K562 (cell line): Measurements from ENCODE around the gene MTHFSD. TPM values are rescaled to one million over a fixed set of nuclear protein-coding genes. Genes with fewer than 3 reads are reported as not detected.

Experiments used
- ATAC-seq: fragments of 200-7000 bp; cut with Tn5 transposase; 3 replicates; pipeline ENCODE4 v1.9.1; 2020; ENCODE audit warnings: moderate library complexity
- BruUV-seq: library from RNA; stranded (reverse); fragments of 400-500 nt; replicated peaks from 2 replicates; lab custom pipeline; 2021; lab: Mats Ljungman, UMichigan
- CTCF ChIA-PET: fragments of 300-600 bp; formaldehyde crosslinking; extraction: SDS; loops from one replicate; lab custom pipeline; 2021; ENCODE audit warnings: low intra/inter-chr PET ratio; lab: Yijun Ruan, JAX
- POLR2A ChIA-PET: fragments of 300-600, 350-650 bp; sonication (Branson Sonifier 250); formaldehyde crosslinking; extraction: SDS; loops from one replicate; lab custom pipeline; 2021; ENCODE audit warnings: antibody characterized with exemption, inconsistent platforms; lab: Yijun Ruan, JAX
- DNase-seq, 4 experiments: peaks; one replicate each; pipeline versions ENCODE4 v3.0.0 to v3.0.0-alpha.2; 2011 to 2018; ENCODE audit warnings: low spot score in 3 of 4, mixed read lengths in 3 of 4; ENCODE audit errors: extremely low read depth in 1 of 4
- FAIRE-seq: peaks from 2 replicates; lab custom pipeline; 2011; peaks lifted over from hg19 to GRCh38; lab: Jason Lieb, UNC
- H2AFZ ChIP-seq: 2 replicates; pipeline ENCODE4 v1.6.0; 2011; ENCODE audit warnings: low read depth, low read length, control low read depth, inconsistent platforms
- H3K27ac ChIP-seq: fragments of 200-600 bp; 3 replicates; pipeline ENCODE4 v1.8.0; 2011; ENCODE audit warnings: low read depth, mild to moderate bottlenecking, control low read depth, inconsistent platforms, low read length, moderate library complexity, mixed read lengths; ENCODE audit errors: extremely low read depth
- H3K27me3 ChIP-seq, 2 experiments: fragments of 300-600 bp in 1 of 2; 2 replicates in 1 of 2; 3 replicates in 1 of 2; pipeline versions ENCODE4 v1.6.0 to v1.8.0; 2011; ENCODE audit warnings: inconsistent platforms in 2 of 2, low read length in 2 of 2, mild to moderate bottlenecking in 1 of 2, mixed read lengths in 1 of 2, moderate library complexity in 1 of 2; ENCODE audit not compliant: control insufficient read depth in 2 of 2, insufficient read depth in 2 of 2
- H3K36me3 ChIP-seq: fragments of 300-600 bp; 3 replicates; pipeline ENCODE4 v1.8.0; 2011; ENCODE audit warnings: mild to moderate bottlenecking, low read length, inconsistent platforms; ENCODE audit not compliant: control insufficient read depth, insufficient read depth
- H3K4me1 ChIP-seq, 2 experiments: fragments of 200-600 bp in 1 of 2; replicated peaks in 1 of 2; 2 replicates in 1 of 2; 3 replicates in 1 of 2; pipeline versions ENCODE4 v1.5.1 to v1.8.0; 2011; ENCODE audit warnings: inconsistent platforms in 2 of 2, low read length in 2 of 2, mild to moderate bottlenecking in 1 of 2, mixed read lengths in 1 of 2, moderate library complexity in 1 of 2; ENCODE audit not compliant: control insufficient read depth in 2 of 2, insufficient read depth in 2 of 2
- H3K4me2 ChIP-seq: 2 replicates; pipeline ENCODE4 v1.6.1; 2011; ENCODE audit warnings: low read length, control low read depth, inconsistent platforms, mixed read lengths; ENCODE audit not compliant: insufficient read depth
- H3K4me3 ChIP-seq: fragments of 200-600 bp; sonication (generic), shearing (Covaris generic); 2 replicates; pipeline ENCODE4 v1.5.1; 2016; ENCODE audit warnings: control low read depth, inconsistent platforms
- H3K79me2 ChIP-seq: fragments of 200-600 bp; 3 replicates; pipeline ENCODE4 v1.8.0; 2011; ENCODE audit warnings: low read length, inconsistent platforms; ENCODE audit not compliant: control insufficient read depth, insufficient read depth
- H3K9ac ChIP-seq, 2 experiments: 2 replicates each; pipeline versions ENCODE4 v1.6.0 to v1.6.1; 2011; ENCODE audit warnings: low read depth in 2 of 2, low read length in 2 of 2, control low read depth in 1 of 2, inconsistent platforms in 1 of 2, mild to moderate bottlenecking in 1 of 2, mixed read lengths in 1 of 2; ENCODE audit not compliant: insufficient read depth in 1 of 2
- H3K9me1 ChIP-seq: one replicate; pipeline ENCODE4 v1.6.0; 2011; ENCODE audit warnings: inconsistent platforms, mild to moderate bottlenecking, low read length, moderate library complexity; ENCODE audit not compliant: control insufficient read depth, insufficient read depth
- H3K9me3 ChIP-seq: replicated peaks from 2 replicates; pipeline ENCODE4 v1.5.1; 2011; ENCODE audit warnings: low read depth, low read length, inconsistent platforms; ENCODE audit not compliant: control insufficient read depth, insufficient read depth
- H4K20me1 ChIP-seq: replicated peaks from 2 replicates; pipeline ENCODE4 v1.6.1; 2011; ENCODE audit warnings: low read length, inconsistent platforms, mixed read lengths; ENCODE audit not compliant: control insufficient read depth, insufficient read depth
- ADNP ChIP-seq: fragments of 200-800 bp; sonication (Bioruptor generic); IDR thresholded peaks from 2 replicates; pipeline ENCODE4 v1.6.1; 2016; ENCODE audit warnings: missing genetic modification characterization, missing compliant biosample characterization
- CBX8 ChIP-seq: fragments of 200-600 bp; sonication (generic); IDR thresholded peaks from 2 replicates; pipeline ENCODE4 v1.6.1; 2012; ENCODE audit warnings: borderline replicate concordance, mixed run types, low read depth, mild to moderate bottlenecking, moderate library complexity, mixed read lengths, low read length, control low read depth, inconsistent platforms; ENCODE audit not compliant: poor library complexity, severe bottlenecking; ENCODE audit errors: extremely low read depth
- EP300 ChIP-seq: IDR thresholded peaks from 2 replicates; pipeline ENCODE4 v1.6.1; 2012; ENCODE audit warnings: low read length, improper control_type of control experiment
- FOXJ2 ChIP-seq: fragments of 200-800 bp; sonication (Bioruptor generic); IDR thresholded peaks from 2 replicates; pipeline ENCODE4 v1.6.1; 2016; ENCODE audit warnings: missing genetic modification characterization, missing compliant biosample characterization
- HMGXB4 ChIP-seq: sonication (generic); formaldehyde crosslinking; IDR thresholded peaks from 2 replicates; pipeline ENCODE4 v1.8.1; 2023; ENCODE audit warnings: mild to moderate bottlenecking, missing genetic modification reagents
- KLF16 ChIP-seq: IDR thresholded peaks from 2 replicates; pipeline ENCODE4 v1.6.1; 2016; ENCODE audit warnings: antibody characterized with exemption
- SIN3B ChIP-seq: fragments of 450-650 bp; IDR thresholded peaks from 2 replicates; pipeline ENCODE4 v1.6.1; 2017; ENCODE audit warnings: low read depth, mild to moderate bottlenecking, moderate library complexity
- STAT5A ChIP-seq: IDR thresholded peaks from 2 replicates; pipeline ENCODE4 v1.6.1; 2012; ENCODE audit warnings: low read length, inconsistent platforms, borderline replicate concordance
- TFAM ChIP-seq: fragments of 250-450 bp; sonication (Bioruptor Pico); conservative IDR thresholded peaks from 2 replicates; pipeline ENCODE4 v1.5.0; 2021; ENCODE audit warnings: mild to moderate bottlenecking, moderate library complexity
- ZBTB1 ChIP-seq: sonication (generic); formaldehyde crosslinking; IDR thresholded peaks from 2 replicates; pipeline ENCODE4 v1.8.1; 2023; ENCODE audit warnings: missing genetic modification reagents, low read depth, mild to moderate bottlenecking, borderline replicate concordance
- ZEB2 ChIP-seq: fragments of 450-650 bp; IDR thresholded peaks from 2 replicates; pipeline ENCODE4 v1.6.1; 2016
- ZNF140 ChIP-seq: fragments of 250-450 bp; sonication (Bioruptor Pico); IDR thresholded peaks from 2 replicates; pipeline ENCODE4 v1.8.0; 2021; ENCODE audit warnings: moderate library complexity, mild to moderate bottlenecking, inconsistent platforms
- ZNF174 ChIP-seq: fragments of 250-450 bp; sonication (Bioruptor Pico); IDR thresholded peaks from 2 replicates; pipeline ENCODE4 v1.4.0; 2020; ENCODE audit warnings: mild to moderate bottlenecking
- whole genome bisulfite sequencing: fragments of 100-300 bp; shearing (Covaris generic); methylation state at CpG from one replicate; pipeline ENCODE4 v1.1.6; 2016; ENCODE audit warnings: low coverage, mixed read lengths; ENCODE audit not compliant: insufficient coverage; ENCODE audit errors: missing lambda C conversion rate; 5-methylcytosine and 5-hydroxymethylcytosine counted together
- in situ Hi-C: fragments of 300-500 bp; cut with MboI; formaldehyde crosslinking; loops from 4 replicates; pipeline ENCODE4 v1.15.0; 2018; ENCODE audit warnings: inconsistent platforms, mixed read lengths
- intact Hi-C: fragments of 100-400 bp; cut with micrococcal nuclease; formaldehyde crosslinking; loops from 2 replicates; pipeline ENCODE4 v1.14.2; 2022
- polyA plus RNA-seq, 8 experiments: library from polyadenylated mRNA; depleted of rRNA in 4 of 8; stranded (reverse) in 5 of 8; unstranded in 3 of 8; fragments of >200 nt; fragmentation: Nextera tagmentation in 2 of 8; fragmentation: Illumina TruSeq in 1 of 8; extraction: Ambion mirVana in 2 of 8; extraction: Trizol in 1 of 8; gene quantifications; 2 replicates each; pipeline versions ENCODE4 v1.2.1 to v1.2.3, GENCODE V29; 2011 to 2014; ENCODE audit warnings: inconsistent platforms in 1 of 8, missing spikeins in 1 of 8
- total RNA-seq, 7 experiments: library from RNA; depleted of rRNA in 6 of 7; stranded (reverse); fragments of >200 nt in 6 of 7; fragmentation: Illumina TruSeq in 2 of 7; extraction: Trizol in 2 of 7; gene quantifications; 2 replicates each; pipeline versions ENCODE4 v1.2.1 to v1.2.3, GENCODE V29; 2011 to 2021; ENCODE audit warnings: low replicate concordance in 1 of 7
- TF ChIP-seq, protein P1 (sequence below): sonication (generic); formaldehyde crosslinking; IDR thresholded peaks from 2 replicates; pipeline ENCODE4 v1.4.0; 2020; ENCODE audit warnings: mild to moderate bottlenecking, missing genetic modification reagents

MTHFSD gene
- total and polyA plus RNA-seq, 9 of the 15 experiments (the other 6 are each of a cell fraction or from before 2014, with no cell fraction given): 3.2 to 20.2 (median 12.0) TPM

DNA sequence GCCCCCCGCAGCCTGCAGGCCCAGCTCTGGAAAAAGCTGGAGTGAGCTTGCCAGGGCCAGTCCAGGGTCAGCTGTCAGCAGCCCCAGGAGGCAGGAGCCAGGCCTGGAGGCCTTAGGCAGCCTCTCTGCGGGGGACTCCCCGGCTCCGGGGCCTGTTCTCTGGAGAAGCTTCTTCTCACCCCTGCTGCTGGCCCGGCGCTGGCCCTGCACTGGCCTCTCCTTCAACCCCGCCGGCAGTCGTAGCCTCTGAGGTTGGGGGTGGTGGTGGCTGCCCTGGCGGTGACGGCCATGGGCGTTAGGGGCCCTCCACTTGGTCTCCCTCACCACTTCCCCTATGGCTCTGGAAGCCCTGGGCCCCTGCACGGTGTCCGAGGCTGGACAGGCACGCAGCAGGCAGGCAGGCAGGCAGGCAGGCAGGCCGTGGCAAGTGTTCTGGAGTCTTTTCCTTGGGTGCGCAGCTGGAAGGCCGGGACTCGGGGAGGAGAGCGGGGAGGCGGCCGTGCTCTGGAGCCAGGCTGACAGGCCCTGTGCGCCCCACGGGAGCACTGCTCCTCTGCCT is 42.7 kb downstream of the MTHFSD start:
- Histone ChIP-seq H4K20me1 (no peaks in the 10 kb centered on the region), H3K27ac (no peak overlapping the region), H3K4me3 (no peak overlapping the region), H3K4me1 (peaks cover 0 to 11% of the 10 kb centered on the region in 2 experiments; a peak in 2 of 5 replicates), H3K9ac (no peak overlapping the region), H3K79me2 (no peaks in the 10 kb centered on the region), H3K4me2 (no peak overlapping the region), H3K9me1 (no peaks in the 10 kb centered on the region), H2AFZ (no peak overlapping the region)
- intact Hi-C loops: loop anchor here (10.0 kb wide), 1 partner anchor 468 kb away; no protein-coding TSS in a partner anchor
- ATAC-seq (no peak), DNase-seq (no peak), FAIRE-seq (no peak)
- POLR2A ChIA-PET: no interaction called here
- in situ Hi-C loops: loop anchor here (10.0 kb wide), 2 partner anchors 468 to 688 kb away; no protein-coding TSS in a partner anchor
- WGBS: under 1% methylated on average over 17 of the region's 24 CpGs
- no TSS peak for BruUV-seq
- TF ChIP-seq SIN3B (no peak), STAT5A (no peak), EP300 (no peak), TFAM (no peak), ZBTB1 (CRISPR knock-in tag) (no peak), FOXJ2 (tag) (no peak), ZNF174 (CRISPR knock-in tag) (no peak), ADNP (no peak), KLF16 (no peak), ZEB2 (no peak), ZNF140 (CRISPR knock-in tag) (no peak), HMGXB4 (CRISPR knock-in tag) (no peak), CBX8 (no peak)
- TF ChIP-seq, protein P1, sequence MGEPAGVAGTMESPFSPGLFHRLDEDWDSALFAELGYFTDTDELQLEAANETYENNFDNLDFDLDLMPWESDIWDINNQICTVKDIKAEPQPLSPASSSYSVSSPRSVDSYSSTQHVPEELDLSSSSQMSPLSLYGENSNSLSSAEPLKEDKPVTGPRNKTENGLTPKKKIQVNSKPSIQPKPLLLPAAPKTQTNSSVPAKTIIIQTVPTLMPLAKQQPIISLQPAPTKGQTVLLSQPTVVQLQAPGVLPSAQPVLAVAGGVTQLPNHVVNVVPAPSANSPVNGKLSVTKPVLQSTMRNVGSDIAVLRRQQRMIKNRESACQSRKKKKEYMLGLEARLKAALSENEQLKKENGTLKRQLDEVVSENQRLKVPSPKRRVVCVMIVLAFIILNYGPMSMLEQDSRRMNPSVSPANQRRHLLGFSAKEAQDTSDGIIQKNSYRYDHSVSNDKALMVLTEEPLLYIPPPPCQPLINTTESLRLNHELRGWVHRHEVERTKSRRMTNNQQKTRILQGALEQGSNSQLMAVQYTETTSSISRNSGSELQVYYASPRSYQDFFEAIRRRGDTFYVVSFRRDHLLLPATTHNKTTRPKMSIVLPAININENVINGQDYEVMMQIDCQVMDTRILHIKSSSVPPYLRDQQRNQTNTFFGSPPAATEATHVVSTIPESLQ (CRISPR knock-in tag): no peak
- TF ChIP-seq, all 486 proteins: peak for 0
- no peaks in the 10 kb centered on the region for H3K9me3 ChIP-seq
- H3K27me3 ChIP-seq: peaks cover 21 to 56% of the 10 kb centered on the region in 2 experiments; a peak in 3 of 5 replicates
- CTCF ChIA-PET: interaction anchor here (0.6 kb wide), 1 partner anchor 691 kb away, joined by 3 read pairs; no protein-coding TSS in a partner anchor
- no peaks in the 10 kb centered on the region for H3K36me3 ChIP-seq
